ENCODE measurements around the gene CD40.

Gene CD40

DNA sequence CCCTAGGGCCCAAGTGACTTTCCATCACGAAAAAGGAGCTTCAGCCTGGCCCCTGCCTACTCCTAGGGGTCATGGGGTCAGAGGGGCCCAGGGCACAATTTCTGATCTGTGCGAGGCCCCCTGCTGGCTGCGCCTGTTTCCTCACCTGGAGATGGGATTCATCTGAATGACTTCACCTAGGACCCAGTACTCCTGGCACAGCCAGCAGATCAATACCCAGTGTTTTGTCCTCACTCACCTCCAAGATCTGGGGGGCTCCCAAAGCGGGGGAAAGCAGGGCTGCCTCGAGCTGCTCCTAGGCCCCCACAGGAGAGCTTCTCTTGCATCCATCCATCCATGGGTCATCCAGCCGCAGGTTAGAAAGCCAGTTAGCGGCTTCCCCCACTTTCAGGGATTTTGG, 33.8 kb downstream of the CD40 start:
- DNase-seq (ENCODE audit: low read depth) = no peak

DNA sequence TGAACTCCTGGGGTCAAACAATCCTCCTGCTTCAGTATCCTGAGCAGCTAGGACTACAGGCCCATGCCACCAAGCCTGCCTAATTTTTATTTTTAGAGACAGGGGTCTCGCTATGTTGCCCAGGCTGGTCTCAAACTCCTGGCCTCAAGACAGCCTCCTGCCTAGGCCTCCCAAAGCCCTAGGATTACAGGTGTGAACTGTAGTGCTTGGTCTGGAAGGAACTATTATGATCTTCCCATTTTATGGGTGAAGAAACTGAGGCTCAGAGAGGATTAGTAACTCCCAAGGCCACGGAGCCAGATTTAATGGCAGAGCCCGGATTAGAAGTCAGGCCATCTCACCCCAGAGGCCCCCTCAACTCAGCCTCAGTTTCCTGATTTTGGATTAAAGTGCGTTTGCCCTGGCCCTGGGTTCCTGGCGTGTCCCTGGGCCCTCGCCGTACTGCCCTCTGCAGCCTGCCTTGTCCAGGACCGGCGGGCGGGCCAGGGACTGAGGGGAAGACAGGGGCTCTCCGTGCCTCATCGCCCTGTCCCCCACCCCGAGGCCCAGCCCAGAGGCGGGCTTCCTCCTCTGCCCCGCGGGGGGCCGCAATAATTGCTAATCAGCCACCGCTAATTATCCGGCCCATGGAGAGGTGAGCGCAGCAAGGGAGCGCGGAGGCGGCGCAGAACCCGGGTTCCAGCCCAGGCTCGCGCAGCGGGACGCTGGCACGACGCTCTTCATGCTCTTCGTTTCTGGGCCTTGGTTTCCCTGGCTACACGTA, 34.9 kb downstream of the CD40 start:
- no peak for DNase-seq (ENCODE audit: low read depth)

DNA sequence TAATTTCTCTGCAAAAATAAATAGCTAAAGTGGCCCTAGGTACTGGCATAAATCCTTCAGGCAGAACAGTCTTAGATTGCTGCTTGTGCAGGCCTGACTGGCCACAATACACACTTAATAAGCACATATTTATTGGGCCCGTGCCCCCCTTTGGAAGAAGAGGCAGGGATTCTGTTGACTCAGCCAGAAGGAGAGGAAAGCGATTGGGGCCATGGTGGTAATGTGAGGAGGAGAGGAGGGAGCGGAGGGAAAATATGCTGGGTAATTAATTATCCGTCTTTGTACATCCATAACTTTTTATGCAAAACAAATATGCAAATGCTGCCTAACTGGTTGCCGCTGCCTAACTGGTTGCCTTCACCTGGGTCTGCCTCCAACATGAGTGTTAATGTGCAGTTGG, 36.2 kb downstream of the CD40 start:
- DNase-seq (ENCODE audit: low read depth) = no peak

DNA sequence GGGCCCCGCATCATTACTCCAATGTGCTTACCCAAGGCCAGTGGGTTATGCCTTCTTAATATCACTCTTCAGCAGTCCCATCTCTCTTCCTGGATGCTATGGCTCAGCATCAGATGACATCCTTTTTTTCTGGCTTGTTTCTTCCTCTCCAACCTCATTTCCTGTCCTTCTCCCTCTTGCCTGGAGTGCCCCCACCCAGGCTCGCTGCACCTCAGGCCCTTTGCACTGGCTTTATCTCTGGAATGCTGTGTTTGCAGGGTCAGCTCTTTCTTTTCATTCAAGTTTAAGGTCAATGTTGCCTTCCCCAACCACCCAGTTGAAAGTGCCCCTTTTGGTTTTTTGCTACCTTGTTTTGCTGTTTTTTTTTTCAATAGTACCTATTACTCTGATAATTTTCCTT, 36.7 kb downstream of the CD40 start:
- no peak for DNase-seq (ENCODE audit: low read depth)

DNA sequence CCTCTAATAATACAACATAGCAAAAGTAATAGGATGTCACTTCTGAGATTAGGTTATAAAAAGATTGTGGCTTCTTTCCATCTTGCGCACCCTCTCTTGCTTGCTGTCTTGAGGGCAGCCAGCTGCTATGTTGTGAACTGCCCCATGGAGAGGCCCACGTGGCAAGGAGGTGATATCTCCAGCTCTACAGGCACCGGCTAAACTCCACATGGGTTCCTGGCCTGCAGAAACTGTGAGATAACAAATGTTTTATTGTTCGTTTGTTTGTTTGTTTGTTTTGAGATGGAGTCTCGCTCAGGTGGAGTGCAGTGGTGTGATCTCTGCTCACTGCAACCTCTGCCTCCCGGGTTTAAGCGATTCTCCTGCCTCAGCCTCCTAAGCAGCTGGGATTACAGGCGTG, 38.0 kb downstream of the CD40 start:
- no peak for DNase-seq (ENCODE audit: low read depth)

DNA sequence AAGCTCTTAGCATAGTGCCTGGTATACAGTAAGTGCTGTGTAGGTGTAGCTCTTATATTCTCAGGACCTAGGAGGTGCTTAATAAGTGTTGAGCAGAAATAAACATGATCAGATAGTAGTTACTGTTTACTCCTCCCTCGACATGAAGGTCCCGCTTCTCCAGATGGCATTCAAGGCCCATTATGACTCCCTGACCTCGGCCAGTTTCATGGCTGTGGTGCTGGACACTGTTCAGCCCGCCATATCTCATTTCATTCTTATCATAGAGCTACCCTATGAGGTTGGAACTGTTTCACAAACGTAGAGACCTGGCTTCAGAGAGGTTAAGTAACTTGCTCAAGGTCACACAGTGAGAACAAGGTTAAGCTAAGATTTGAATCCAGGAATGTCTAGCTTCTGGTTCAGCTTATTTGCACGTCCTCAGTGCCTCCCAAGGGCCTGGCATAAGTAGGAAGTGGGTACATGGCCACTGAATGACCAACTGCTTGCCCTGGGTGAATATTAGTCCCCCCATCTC, 39.0 kb downstream of the CD40 start:
- DNase-seq (ENCODE audit: low read depth) = no peak

DNA sequence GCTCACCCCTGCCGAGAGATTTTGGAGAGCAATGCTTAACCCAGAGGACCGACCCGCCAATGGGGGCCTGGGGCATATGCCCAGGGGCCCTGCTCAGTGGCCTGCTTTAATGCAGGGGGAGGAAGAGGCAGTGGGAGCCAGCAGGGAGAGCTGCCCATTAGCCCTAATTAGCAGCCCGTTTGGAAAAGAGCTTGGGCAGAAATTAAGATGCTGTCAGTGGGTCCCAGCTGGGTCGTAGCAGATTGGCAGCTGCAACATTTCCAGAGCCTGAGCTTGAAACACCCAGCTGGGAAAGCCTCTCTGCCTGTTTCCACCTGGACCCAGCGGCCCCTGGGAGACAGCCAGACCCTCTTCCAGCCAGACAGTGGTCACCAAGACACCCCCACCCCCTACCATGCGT, 39.5 kb downstream of the CD40 start:
- DNase-seq (ENCODE audit: low read depth) = no peak

DNA sequence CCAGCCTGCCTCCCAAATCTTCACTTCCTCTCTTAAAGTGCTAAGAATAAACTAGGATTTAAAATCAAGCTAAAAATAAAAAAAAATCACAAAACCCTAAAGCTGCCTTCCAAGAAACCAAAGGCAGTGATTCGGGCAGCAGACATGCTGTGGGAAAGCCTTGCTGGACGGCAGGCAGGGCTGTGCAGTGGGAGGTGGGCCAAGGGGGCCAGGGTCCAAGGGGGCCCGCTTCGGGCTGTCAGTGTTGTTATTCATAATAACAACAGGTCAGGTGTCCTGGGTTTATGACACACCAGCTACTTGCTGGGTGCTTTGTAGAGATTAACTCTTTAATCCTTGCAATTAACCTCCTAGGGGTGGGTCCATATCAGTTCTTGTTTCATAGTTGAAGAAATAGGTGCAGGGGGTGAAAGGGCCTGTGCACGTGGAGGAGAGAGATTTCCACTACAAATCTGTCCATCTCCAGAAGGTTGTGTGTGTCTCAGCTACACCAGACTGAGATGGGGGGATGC, 40.4 kb downstream of the CD40 start:
- DNase-seq (ENCODE audit: low read depth) = no peak

DNA sequence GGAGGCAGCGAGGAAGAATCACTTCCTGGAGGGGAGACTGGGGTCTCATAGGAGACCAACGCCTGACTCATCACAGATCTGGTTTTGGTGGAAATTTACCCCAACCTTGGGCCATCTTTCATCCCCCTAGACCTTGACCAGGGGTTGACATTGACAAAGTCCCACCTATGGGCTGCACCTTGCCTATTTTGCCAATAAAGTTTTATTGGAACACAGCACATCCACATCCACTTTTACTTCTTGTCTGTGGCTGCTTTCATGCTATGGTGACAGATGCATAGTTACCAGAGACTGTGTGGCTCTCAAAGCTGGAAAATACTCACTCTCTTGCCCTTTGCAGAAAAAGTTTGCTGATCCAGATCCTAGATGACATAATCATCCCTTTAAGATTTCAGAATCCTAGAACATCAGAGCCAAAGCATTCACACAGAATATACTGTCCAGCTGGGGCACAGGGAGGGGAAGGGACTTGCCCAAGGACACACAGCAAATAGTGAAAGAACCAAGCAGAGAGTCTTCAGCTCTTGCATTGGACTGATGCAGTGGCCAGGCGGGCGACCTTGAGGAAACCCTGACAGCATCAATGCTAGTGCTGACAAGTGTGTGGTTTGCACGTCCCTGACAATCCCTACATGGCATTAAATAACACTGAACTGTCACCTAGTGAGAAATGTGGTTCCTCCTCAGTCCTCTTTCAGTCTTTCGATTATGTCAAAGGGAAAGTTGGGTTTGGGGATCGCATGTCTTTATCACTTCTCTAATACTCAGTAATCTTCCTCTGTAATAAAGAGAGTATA, 41.2 kb downstream of the CD40 start:
- DNase-seq (ENCODE audit: low read depth) = no peak

DNA sequence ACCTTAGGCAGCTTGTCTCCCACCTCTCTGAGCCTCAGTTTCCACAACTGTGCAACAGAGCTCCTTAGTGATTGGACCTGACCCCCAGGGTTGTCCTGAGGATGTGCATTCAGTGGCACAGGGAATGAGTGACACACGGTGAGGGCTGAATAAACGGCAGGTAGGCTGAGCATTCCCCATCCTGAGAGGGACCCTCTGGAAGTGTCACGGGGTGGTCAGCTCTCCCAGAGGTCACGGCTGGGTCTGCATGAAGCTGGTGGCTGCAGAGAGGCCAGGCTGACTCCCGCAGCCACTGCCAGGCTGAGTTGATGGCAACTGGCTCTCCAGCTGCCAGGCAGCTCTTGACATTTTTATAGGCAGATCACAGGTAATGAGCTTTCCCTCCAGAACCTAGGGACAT, 42.5 kb downstream of the CD40 start:
- no peak for DNase-seq (ENCODE audit: low read depth)

DNA sequence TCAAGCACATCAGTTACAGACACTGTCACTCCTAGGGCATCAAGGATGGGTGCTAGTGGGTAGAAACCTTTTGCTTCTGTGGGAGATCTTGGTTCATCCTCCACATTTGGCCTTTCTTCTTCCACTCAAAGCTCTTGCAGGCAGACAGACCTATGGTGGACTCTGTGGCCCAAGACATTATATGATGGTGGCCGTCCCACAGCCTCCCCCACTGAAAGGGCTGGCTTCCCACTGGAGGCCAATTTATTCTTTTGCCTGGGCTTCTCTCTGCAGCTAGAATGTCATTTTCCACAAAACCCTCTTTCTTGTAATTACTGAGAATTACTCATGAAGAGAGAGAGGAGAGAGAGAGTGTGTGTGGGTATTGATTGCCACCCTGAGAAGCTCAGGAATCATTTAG, 43.8 kb downstream of the CD40 start:
- DNase-seq (ENCODE audit: low read depth) = no peak

DNA sequence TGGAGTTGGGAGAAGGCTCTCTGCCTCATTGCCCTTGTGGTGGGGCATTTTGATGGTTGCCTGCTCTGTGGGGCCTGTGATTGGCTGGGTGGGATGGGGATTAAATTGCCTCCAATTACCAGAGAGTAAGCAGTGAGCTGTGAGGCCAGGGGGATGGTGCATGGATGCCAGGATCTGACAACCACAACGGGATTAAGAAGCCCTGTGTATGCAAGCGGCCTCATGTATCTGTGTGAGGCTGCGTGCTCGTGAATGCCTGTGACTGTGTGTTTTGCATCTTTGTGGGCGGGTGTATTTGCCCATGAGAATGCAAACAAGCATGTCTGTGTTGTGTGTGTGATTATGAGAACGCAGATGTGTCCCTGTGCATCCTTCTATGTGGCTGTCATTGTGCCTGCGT, 46.1 kb downstream of the CD40 start:
- DNase-seq (ENCODE audit: low read depth) = no peak

DNA sequence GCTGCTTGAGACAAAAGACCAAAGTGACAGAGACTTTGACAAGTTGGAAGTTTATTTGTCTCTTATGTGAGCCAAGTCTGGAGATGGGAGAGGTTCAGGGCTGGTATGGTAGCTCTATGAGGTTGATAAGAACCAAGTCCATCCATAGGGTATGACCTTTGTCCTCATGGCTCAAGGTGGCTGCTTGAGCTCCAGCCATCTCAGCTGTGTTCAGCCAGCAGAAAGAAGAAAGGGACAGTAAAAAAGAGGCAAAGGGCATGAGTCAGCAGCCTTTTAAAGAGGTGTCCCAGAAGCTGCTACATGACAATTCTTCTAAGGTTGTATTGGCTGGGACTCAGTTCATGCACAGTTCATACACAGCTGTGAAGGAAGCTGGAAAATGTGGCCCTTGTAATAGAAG, 49.0 kb downstream of the CD40 start:
- DNase-seq (ENCODE audit: low read depth) = no peak

DNA sequence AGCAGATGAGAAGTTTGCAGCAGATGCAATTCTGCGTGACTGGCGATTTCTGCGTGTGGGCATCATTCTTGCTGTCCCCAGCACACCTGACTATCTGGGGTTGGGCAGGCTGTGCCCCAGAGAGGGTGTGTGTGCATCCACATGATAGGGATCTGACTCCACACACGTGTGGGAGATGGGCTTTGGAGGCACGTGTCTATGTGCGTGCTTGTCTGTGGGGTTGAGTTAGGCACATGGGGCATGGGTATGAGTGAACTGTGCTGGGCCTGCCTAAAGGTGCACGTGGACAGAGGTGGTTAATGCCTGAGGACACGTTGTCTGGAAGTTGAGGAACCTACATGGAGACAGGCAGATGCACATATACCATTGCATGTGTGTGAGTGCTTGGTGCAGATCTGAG, 50.3 kb downstream of the CD40 start:
- DNase-seq (ENCODE audit: low read depth) = no peak

DNA sequence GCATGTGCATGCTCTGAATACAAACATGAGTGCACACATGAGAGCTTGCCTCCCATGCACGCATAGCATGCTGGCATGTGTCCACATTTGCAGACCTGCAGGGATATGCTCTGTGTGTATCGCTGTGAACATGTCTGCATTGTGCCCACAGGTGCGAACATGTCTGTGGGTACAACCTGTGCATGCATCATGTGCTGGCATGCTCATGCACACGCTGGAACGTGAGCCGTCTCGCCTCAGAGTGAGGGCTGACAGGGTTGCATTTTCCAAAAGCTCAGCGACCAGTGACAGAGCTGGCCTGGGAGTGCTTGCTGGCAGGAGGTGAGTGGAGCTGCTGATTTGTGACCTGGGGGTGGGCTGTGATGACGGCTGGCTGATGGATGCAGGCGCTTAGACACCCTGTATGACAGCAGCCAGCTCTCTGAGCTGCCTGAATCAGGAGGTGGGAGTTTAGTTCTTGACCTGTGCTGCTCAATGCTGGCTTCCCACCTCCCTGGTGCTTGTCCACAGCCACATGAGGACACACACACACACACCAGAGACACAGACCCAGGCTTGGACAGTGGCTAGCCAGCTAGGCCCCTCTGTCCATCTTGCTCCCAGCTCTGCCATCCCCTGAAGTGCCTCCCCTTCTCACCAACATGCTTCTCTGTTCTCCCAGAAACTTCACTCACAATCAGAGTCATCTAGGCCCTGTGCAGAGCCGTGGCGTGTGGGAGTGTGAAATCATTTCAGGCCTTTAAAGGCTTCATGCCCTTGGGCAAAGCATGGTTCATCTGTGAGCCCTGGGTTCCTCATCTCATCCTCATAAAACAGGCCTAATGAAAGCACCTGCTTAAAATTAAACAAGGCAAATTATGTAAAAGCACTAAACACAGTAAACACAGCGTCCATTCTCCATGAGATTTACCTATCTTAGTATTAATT, 51.4 kb downstream of the CD40 start:
- no peak for DNase-seq (ENCODE audit: low read depth)

DNA sequence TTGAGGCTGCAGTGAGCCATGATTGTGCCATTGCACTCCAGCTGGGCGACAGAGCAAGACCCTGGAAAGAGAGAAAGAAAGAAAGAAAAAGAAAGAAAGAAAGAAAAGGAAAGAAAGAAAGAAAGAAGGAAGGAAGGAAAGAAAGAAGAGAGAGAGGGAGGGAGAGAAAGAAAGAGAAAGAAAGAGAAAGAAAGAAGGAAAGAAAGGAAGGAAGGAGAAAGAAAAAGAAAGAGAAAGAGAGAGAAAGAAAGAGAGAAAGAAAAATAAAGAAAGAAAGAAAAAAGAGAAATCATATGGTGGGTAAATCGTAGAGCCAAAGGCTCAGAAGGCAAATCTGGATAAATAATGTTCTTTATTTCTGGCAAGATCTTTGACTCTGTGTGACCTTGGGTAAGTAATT, 53.4 kb downstream of the CD40 start:
- no peak for DNase-seq (ENCODE audit: low read depth)

DNA sequence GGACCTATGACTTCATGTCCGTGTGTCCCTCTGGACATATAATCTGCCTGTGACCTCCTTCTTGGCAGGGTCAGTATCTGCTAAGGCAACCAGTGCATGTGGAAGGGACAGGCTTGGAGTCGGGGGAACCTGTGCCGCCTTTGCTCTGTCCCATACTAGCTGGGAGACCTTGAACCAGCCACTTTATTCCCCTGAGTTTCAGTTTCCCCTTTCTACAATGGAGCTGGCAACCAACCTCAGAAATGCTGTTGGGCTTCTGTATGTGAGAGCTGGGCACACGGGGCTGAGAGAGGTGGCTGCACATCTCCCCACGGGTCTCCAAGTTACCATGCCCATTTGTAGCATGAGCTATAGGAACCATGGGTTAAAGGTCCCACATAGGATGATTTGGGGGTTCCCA, 53.8 kb downstream of the CD40 start:
- no peak for DNase-seq (ENCODE audit: low read depth)

DNA sequence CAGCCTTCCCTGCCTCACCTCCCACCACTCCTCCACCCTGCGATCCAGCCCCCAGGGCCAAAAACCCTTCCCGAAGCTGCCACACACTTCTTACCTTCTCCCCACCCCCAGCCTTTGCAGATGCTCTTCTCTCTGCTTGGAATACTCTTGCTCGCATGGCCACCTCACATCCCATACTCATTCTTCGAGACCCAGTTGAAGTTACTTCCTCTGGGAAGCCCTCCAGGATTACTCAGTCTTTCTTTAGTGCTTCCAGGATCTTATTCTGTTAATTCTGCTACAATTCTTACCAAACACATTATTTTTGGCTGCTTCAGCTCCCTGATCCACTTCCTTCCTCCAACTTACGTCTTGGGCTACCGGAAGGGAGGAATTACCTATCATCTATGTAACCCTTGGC, 54.3 kb downstream of the CD40 start:
- no peak for DNase-seq (ENCODE audit: low read depth)

DNA sequence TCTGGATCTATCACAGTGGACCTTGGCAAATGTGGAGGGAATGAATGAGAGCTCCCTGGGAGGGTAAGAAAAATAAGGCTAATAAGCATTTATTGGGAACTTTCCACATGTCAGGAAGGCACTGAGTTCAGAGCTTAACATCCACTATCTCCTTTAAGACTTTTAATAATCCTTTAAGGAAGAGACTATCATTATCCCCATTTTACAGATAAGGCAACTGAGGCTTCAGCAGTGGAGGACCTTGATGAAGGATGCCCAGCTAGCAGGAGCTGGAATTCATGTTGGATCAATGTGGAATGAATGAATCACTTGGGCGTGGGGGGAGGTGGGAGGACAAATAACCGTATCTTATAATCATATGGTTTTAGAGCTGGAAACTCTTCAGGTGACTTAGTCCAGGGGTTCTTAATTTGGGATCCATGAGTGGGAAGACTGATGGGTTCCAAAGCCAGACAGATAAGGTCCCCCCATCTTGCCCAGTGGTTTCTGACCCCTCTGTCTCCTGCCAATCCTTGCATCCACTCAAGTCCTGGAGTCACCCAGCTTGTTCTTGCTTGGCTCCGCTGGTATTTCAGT, 54.9 kb downstream of the CD40 start:
- DNase-seq (ENCODE audit: low read depth) = no peak

DNA sequence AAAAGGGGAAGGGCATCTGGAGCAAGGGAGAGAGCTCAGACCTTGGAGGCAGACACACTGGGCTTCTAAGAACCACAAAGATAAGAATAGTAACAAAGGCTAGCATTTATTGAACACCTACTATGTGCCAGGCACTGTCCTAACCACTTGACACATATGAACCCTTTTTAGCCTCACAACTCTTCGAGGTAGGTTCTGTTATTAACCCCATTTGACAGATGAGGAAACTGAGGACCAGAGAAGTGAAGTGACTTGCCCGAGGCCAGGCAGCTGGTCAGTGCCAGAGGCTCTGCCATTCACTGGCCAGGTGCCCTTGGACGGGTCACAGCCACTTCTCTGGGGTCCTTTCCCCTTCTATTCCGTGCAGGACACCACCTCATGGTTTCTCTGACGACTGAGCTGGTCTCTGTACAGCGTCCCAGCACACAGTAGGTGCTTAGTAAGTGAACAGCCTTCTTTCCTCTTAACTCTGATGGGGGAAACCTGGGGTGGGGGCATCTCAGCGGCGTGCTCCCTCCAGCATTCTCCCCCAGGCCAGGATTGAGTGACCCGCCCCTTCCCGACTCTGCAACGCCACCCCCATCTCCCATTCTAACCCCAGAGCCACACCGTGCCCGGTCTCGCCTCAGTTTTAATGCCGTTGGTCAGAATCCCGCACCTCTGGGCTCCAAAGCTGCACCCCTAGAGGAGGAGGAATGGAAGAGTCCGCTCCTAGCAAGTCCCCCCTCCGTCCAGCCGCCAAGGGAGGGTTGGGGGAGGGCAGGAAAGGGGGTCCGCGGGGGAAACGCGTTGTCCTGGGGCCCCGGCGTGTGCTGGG, 55.7 kb downstream of the CD40 start:
- no peak for DNase-seq (ENCODE audit: low read depth)

Measured in amniotic epithelial cell (primary cell).